Mammary epithelial cell (primary cell): ENCODE data around the gene NR2F1-AS1.

ENCODE experiments used
- EZH2 ChIP-seq: IDR thresholded peaks from 2 replicates; pipeline ENCODE4 v1.6.1; 2012; ENCODE audit warnings: low read length, inconsistent platforms, borderline replicate concordance
- TF ChIP-seq, protein P1 (sequence below), 2 donors: IDR thresholded peaks in 1 of 2; conservative IDR thresholded peaks in 1 of 2; 2 replicates each; pipeline ENCODE4 v1.5.1; 2011 to 2012; ENCODE audit warnings: inconsistent platforms in 2 of 2, low read length in 2 of 2, mild to moderate bottlenecking in 2 of 2, control low read depth in 1 of 2, low read depth in 1 of 2; ENCODE audit not compliant: insufficient read depth in 1 of 2; ENCODE audit errors: extremely low read depth in 1 of 2

DNA sequence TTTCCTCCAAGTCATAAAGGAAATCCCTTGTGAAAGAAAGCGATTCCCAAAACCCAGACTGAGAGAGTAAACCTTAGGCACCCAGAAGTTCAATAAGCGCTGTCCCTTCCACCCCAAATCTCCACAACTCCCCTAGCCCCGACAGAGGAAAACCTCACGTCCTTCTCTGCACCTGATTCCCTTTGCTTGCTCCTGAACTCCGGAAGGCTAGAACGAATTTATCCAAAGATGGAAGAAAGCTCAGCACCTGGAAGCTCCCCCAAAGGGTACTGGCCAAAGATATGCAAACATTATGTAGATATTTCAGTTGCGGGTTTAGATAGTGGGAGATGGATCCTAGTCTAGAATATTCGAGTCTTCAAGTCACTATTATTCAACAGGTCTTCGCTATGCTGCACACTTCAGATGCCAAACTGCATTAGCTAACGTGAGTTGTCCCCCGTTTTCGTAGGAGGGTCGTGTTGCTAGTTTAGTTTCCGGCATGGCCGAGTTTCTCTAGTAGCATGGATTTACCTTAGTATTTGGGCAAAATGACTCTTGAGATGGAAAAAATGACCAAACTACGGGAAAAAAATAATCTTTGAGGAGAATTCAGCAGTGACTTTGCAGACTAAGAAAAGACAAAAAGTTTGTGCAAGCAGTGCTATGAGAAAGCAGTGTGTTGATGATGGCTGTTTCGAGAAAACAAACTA lies 29.7 kb upstream of the NR2F1-AS1 start:
- TF ChIP-seq, protein P1, sequence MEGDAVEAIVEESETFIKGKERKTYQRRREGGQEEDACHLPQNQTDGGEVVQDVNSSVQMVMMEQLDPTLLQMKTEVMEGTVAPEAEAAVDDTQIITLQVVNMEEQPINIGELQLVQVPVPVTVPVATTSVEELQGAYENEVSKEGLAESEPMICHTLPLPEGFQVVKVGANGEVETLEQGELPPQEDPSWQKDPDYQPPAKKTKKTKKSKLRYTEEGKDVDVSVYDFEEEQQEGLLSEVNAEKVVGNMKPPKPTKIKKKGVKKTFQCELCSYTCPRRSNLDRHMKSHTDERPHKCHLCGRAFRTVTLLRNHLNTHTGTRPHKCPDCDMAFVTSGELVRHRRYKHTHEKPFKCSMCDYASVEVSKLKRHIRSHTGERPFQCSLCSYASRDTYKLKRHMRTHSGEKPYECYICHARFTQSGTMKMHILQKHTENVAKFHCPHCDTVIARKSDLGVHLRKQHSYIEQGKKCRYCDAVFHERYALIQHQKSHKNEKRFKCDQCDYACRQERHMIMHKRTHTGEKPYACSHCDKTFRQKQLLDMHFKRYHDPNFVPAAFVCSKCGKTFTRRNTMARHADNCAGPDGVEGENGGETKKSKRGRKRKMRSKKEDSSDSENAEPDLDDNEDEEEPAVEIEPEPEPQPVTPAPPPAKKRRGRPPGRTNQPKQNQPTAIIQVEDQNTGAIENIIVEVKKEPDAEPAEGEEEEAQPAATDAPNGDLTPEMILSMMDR (conservative IDR thresholded peaks at IDR 0.05 in 1 of 2, IDR thresholded peaks at IDR 0.05 in 1 of 2; ENCODE audit: extremely low read depth in 1 of 2, insufficient read depth in 1 of 2, low read depth in 1 of 2, low read length in 2 of 2): no peak
- peak; percentile 95 for TF ChIP-seq EZH2
